Stimulated activated naive B cell treated with anti-CD40 and anti-IgM and Interleukin-4, amounts not matched to agents 10 μg/mL and 1 μg/mL and 100 μg/mL, for 72 hours (primary cell): Measurements from ENCODE around the gene LAMB3.

ENCODE experiments used
- ATAC-seq, 2 donors: fragments of 150-1000 bp; cut with Tn5 transposase; replicated peaks; 2 replicates each; pipeline ENCODE4 v1.10.0; 2021; ENCODE audit warnings: moderate library complexity in 1 of 2
- DNase-seq: peaks from one replicate; pipeline ENCODE4 v3.0.0; 2021
- H3K27ac Mint-ChIP-seq: one replicate; pipeline ENCODE4 v1.8.0; 2022; ENCODE audit warnings: mild to moderate bottlenecking, mixed read lengths
- H3K27me3 Mint-ChIP-seq, 2 donors: one replicate each; pipeline ENCODE4 v1.8.0; 2022; ENCODE audit warnings: mixed read lengths in 2 of 2
- H3K36me3 Mint-ChIP-seq, 2 donors: one replicate each; pipeline ENCODE4 v1.8.0; 2022; ENCODE audit warnings: mixed read lengths in 2 of 2, mild to moderate bottlenecking in 1 of 2
- H3K4me1 Mint-ChIP-seq, 2 donors: one replicate each; pipeline ENCODE4 v1.8.0; 2022; ENCODE audit warnings: mixed read lengths in 2 of 2, mild to moderate bottlenecking in 1 of 2
- H3K4me3 Mint-ChIP-seq, 2 donors: one replicate each; pipeline ENCODE4 v1.8.0; 2022; ENCODE audit warnings: mild to moderate bottlenecking in 2 of 2, mixed read lengths in 2 of 2, moderate library complexity in 1 of 2
- H3K9me3 Mint-ChIP-seq, 2 donors: one replicate each; pipeline ENCODE4 v1.8.0; 2022; ENCODE audit warnings: mixed read lengths in 2 of 2, mild to moderate bottlenecking in 1 of 2

Gene LAMB3

DNA sequence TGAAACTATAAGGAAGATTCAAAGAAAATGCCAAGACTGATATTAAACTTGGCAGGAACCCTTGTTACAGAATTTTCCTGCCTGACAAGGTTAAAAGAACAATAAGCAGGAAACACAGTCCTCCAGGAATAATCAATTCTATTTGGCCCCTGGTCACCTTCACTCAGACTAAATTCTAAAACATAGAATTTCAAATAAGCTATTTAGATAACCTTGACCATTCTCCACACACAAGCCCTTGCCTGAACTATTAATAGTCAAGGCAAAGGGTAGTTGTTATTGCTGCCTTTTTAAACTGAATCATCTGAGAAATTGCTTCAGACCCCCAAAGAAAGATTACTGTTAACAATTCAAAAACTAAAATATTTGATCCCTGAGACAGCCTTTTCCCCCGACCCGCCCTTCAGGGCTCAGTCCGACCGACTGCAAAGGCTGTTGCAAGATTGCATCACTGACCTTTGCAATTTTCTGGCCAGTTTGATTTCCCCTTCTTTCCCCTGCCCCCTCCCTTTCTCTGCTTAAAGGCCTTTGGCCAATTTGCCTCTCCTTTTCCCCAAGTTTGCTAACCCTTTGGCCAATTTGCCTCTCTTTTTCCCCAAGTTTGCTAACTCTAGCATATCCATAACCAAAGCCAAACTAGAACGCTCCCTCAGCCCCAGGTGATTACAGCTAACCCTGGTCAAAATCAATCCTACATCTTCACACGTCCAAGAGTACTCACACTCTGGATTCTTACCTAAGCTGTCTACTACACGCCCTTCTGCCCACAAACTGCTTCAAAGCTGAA lies 21.6 kb upstream of the LAMB3 start:
- H3K4me3 Mint-ChIP-seq: peak overlapping the region in 1 of 2 donors; percentile 1
- peaks cover 3 to 4% of the 10 kb centered on the region in 2 donors for H3K9me3 Mint-ChIP-seq
- peaks cover 51 to 60% of the 10 kb centered on the region in 2 donors for H3K27me3 Mint-ChIP-seq
- ATAC-seq (no peak), DNase-seq (no peak)
- H3K4me1 Mint-ChIP-seq: peaks cover 32 to 40% of the 10 kb centered on the region in 2 donors
- peak overlapping the region; percentile 49 for H3K27ac Mint-ChIP-seq
- no peaks in the 10 kb centered on the region for H3K36me3 Mint-ChIP-seq

DNA sequence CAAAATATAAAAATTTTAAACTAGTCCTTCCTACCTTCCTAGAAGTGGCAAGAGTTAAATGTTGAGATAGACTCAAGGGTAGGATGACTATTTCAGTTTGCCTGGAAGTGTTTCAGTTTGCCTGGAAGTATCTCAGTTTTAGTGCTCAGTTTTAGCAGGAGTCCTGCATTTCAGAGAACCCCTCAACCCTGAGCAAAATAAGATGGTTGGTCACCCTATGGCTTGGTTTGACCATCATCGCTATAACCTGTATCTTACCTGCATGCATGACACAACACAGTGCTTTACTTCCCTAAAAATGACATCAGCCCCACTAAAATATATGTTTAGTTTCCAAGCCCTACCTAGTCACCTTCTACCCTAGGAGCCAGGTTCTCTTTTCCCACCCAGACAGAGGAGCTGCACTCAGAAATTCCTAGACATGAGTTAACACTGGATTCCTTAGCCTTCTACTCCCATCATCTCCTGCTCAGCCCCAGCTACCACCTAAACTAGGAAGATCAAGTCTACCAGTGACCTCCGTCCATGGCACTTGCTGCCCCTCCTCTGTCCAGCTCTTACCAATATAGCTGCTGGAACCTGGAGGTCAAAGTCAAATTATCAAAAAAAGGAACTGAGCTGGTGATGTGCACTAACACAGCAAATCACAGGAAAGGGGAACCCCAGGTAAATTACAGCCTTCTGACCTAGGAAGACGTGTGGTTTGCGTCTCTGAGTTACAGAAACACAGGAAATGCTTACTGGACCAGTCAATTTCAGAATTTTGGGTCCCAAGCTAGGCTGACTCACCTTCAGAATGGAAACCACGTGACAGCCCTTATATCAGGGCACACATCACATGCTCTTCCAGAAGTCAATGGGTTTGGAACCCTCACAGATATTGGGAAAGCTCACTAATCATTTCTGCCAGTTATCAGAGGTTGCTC lies 20.7 kb upstream of the LAMB3 start:
- DNase-seq (peak; percentile 70), ATAC-seq (peak; percentile 93 to 95)
- Mint-ChIP-seq H3K9me3 (peaks cover 3 to 4% of the 10 kb centered on the region in 2 donors), H3K27ac (peak overlapping the region; percentile 82), H3K36me3 (no peaks in the 10 kb centered on the region), H3K27me3 (peaks cover 44 to 54% of the 10 kb centered on the region in 2 donors), H3K4me3 (peak overlapping the region; percentile 20 to 36), H3K4me1 (peaks cover 32 to 35% of the 10 kb centered on the region in 2 donors)

DNA sequence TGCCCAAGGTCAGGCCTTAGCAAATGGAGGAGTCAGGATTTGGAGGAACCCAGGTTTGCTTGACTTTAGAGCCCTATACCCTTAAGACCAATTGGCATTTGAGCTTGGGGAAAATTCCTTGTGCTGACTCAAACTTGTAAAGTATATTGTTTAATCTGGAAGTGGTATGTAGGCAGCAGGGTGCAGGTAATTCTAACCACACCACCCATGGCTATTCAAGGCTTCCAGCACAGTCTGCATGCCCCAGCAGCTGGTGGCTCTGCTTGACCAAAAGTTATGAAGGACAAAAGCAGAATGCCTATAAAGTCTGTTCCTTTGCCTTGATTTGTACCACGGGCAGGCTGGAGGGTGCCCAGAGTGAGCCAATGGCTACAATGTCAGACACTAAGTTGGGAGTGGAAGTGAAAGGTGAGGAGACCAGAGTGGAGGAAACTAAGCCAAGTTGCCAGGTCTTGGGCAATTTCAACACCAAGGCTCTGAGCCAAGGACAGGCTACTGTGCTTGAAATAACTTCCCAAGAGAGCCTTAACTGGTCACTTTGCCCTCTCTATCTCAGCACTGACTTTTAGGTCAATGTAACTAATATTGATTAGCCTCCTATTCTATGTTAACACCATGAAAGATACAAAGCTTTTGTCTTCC lies 18.3 kb upstream of the LAMB3 start:
- peaks cover 3 to 4% of the 10 kb centered on the region in 2 donors for H3K9me3 Mint-ChIP-seq

DNA sequence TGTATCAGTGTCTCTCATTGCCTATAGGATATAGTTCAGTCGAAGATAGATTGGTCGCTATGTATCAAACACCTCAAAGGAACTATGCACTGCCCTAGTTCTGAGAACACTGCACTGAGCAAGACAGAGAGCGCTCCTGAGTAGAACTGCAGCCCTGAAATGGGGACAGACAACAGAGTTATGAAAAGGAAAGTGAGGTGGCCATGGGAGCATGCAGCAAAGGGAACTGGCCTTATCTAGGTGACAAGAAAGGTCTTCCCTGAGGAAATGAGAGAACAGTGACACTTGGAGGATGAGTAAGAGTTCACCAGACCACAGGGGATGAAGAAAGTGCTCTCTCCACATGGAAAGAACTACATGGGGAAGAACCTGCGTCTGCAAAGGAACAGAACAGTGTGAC lies 15.5 kb upstream of the LAMB3 start:
- H3K36me3 Mint-ChIP-seq: no peaks in the 10 kb centered on the region
- peaks cover under 1 to 3% of the 10 kb centered on the region in 2 donors for H3K4me1 Mint-ChIP-seq
- no peak for DNase-seq
- no peak overlapping the region for H3K27ac Mint-ChIP-seq
- H3K4me3 Mint-ChIP-seq: no peak overlapping the region
- peaks cover 3 to 4% of the 10 kb centered on the region in 2 donors for H3K9me3 Mint-ChIP-seq
- peaks cover 21 to 27% of the 10 kb centered on the region in 2 donors for H3K27me3 Mint-ChIP-seq
- ATAC-seq: peak; percentile 80 to 89

More for the DNA sequence above, 18.3 kb upstream of the LAMB3 start:
- H3K27ac Mint-ChIP-seq: no peak overlapping the region
- no peak overlapping the region for H3K4me3 Mint-ChIP-seq
- no peak for ATAC-seq
- no peak for DNase-seq
- H3K27me3 Mint-ChIP-seq: peaks cover 23 to 31% of the 10 kb centered on the region in 2 donors
- H3K36me3 Mint-ChIP-seq: no peaks in the 10 kb centered on the region
- peaks cover 24 to 29% of the 10 kb centered on the region in 2 donors for H3K4me1 Mint-ChIP-seq

DNA sequence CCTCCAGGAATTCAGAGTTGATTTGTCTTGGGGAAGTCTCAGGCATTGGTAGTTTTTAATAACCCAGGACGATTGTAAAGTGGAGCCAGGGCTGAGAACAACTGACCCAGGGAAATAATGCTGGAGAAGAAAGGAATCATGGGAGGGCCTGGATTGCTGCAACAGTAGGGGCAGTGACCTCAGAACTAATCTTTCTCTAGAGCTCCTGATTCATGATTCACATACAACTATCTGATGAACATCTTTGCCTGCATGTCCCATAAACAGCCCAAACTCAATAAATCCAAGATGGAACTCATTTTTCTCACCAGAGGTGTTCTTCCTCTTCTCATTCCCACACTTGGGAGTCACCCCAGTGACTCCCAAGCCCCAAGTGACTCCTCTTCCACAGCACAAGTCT lies 14.9 kb upstream of the LAMB3 start:
- Mint-ChIP-seq H3K27me3 (peaks cover 21 to 28% of the 10 kb centered on the region in 2 donors), H3K9me3 (peaks cover 3 to 4% of the 10 kb centered on the region in 2 donors), H3K4me1 (peaks cover 0 to 3% of the 10 kb centered on the region in 2 donors), H3K4me3 (no peak overlapping the region), H3K36me3 (no peaks in the 10 kb centered on the region), H3K27ac (no peak overlapping the region)
- DNase-seq (no peak), ATAC-seq (no peak)

DNA sequence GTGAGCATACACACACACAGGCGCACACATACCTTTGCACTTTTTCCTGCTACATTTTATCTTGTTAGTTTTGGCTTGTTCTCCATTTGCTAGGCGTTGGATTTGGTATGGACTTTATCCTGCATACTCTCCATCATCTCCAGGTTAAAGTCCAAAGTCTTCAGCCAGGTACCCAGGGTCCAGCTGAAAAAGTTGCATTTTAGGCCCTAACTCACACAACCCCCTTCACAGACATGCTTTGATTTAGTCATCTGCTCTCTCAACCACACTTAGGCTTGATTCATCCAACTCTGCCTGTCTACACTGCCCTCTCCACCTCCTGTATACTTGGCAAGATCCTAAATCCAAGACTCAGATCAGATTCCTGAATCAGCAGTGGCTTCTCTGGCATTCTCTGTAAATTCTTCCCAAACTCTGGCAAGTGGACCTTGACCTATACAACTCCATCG lies 10.7 kb upstream of the LAMB3 start:
- H3K4me1 Mint-ChIP-seq: peaks cover 7 to 13% of the 10 kb centered on the region in 2 donors
- H3K27me3 Mint-ChIP-seq: peaks cover 25 to 29% of the 10 kb centered on the region in 2 donors
- H3K36me3 Mint-ChIP-seq: no peaks in the 10 kb centered on the region
- H3K9me3 Mint-ChIP-seq: no peaks in the 10 kb centered on the region
- H3K27ac Mint-ChIP-seq: no peak overlapping the region
- ATAC-seq (no peak), DNase-seq (no peak)
- no peak overlapping the region for H3K4me3 Mint-ChIP-seq

DNA sequence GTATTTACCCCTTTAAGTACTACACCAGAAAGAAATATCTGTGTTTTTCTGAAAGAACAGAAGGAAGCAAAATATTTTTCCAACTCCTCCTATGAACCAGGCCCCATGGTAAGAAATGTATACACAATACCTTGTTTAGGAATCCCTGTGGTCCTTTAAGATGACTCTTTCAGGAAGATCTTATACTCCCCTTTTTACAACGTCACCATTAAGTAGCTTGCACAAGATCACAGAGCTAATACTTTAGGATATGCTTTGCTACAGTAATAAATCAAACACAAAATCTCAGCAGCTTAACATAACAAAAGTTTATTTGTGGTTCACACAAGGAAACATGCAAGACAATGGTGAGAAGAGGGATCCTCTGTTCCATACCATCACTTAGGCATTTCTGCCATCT lies 8.8 kb upstream of the LAMB3 start:
- peaks cover 7 to 13% of the 10 kb centered on the region in 2 donors for H3K4me1 Mint-ChIP-seq
- no peak overlapping the region for H3K27ac Mint-ChIP-seq
- DNase-seq (no peak), ATAC-seq (no peak)
- no peaks in the 10 kb centered on the region for H3K36me3 Mint-ChIP-seq
- no peak overlapping the region for H3K4me3 Mint-ChIP-seq
- H3K27me3 Mint-ChIP-seq: peaks cover 34 to 40% of the 10 kb centered on the region in 2 donors
- H3K9me3 Mint-ChIP-seq: no peaks in the 10 kb centered on the region

DNA sequence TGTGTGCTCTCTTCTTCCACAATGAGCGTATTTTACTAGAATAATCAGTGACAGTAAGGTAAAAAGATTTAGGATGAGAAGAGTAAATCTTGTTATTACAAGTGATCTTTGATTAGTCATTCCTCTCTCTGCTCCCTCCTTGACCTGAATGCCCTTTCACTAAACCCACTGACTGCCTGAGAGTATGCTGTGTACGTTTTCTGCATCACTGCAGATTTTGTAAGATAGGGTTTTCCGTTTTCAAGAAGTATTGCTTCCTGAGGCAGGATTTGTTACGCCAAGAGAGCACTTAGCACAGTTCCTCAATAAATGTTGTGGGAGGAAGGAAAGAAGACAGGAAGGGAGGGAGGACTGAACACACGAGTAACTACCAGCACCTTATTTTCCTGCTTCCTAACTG lies 7.7 kb upstream of the LAMB3 start:
- Mint-ChIP-seq H3K4me3 (no peak overlapping the region), H3K27ac (peak overlapping the region; percentile 59), H3K9me3 (no peaks in the 10 kb centered on the region), H3K4me1 (peaks cover 7 to 13% of the 10 kb centered on the region in 2 donors), H3K36me3 (no peaks in the 10 kb centered on the region), H3K27me3 (peaks cover 39 to 42% of the 10 kb centered on the region in 2 donors)
- ATAC-seq: peak; percentile 87 to 95
- DNase-seq: no peak

DNA sequence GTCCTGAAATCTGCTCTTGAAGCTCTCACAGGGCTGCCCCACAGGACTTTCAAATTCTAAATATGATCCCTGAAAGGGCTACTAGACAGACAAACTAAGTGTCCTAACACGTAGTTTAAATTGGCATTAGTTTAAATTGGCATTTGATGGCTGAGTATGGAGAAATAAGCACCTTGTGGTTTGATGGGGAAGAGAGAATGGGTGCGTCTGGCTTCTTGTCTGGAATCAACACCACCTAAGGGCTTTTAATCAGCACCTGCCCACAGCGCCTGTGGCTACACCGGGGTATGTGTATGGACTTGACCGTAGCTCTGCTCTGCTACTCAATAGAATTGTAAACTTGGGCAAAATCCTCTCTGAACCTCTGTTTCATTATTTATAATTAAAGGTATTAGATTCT lies 5.7 kb upstream of the LAMB3 start:
- Mint-ChIP-seq H3K27me3 (peaks cover 27 to 34% of the 10 kb centered on the region in 2 donors), H3K4me3 (no peak overlapping the region), H3K36me3 (no peaks in the 10 kb centered on the region), H3K4me1 (peaks cover 8 to 19% of the 10 kb centered on the region in 2 donors), H3K9me3 (no peaks in the 10 kb centered on the region), H3K27ac (no peak overlapping the region)
- ATAC-seq (no peak), DNase-seq (no peak)

DNA sequence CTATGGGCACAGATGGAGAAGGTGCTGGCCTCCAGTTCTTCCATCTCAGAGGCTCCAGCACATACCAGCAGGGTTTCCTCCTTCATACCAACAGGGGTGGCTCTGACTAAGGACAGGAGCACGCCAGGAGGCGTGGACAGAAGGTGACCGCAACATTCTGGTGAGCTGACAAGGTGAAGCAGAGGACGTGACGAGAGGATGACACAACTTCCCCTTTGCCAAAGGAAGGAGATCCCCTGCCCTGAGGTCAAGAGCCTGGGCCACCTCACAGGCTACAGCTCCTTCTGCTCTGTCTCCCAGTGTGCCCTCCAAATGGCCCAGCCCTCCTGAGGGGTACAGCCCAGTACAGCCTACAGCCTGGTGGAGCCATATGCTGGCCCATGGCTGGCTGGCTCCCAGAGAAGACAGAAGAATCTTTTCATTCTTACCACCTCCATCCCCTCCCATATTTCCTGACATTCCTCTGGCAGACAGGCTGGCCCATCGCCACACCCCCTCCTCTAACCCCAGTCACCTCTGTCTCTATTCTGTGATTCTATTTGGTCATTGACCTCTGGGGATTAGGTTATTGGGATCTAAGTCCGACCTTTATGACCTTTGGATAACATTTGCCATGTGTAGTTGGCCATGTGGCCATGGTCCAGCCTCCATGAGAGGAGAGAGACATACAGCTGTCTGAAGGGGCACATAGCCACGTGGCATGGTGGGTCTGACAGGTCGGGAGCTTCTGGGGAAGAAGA lies 5.1 kb upstream of the LAMB3 start:
- Mint-ChIP-seq H3K4me1 (peaks cover 8 to 19% of the 10 kb centered on the region in 2 donors), H3K4me3 (no peak overlapping the region), H3K36me3 (no peaks in the 10 kb centered on the region), H3K9me3 (no peaks in the 10 kb centered on the region), H3K27me3 (peaks cover 24 to 32% of the 10 kb centered on the region in 2 donors), H3K27ac (no peak overlapping the region)
- ATAC-seq (peak in 1 of 2 donors; percentile 37), DNase-seq (no peak)

DNA sequence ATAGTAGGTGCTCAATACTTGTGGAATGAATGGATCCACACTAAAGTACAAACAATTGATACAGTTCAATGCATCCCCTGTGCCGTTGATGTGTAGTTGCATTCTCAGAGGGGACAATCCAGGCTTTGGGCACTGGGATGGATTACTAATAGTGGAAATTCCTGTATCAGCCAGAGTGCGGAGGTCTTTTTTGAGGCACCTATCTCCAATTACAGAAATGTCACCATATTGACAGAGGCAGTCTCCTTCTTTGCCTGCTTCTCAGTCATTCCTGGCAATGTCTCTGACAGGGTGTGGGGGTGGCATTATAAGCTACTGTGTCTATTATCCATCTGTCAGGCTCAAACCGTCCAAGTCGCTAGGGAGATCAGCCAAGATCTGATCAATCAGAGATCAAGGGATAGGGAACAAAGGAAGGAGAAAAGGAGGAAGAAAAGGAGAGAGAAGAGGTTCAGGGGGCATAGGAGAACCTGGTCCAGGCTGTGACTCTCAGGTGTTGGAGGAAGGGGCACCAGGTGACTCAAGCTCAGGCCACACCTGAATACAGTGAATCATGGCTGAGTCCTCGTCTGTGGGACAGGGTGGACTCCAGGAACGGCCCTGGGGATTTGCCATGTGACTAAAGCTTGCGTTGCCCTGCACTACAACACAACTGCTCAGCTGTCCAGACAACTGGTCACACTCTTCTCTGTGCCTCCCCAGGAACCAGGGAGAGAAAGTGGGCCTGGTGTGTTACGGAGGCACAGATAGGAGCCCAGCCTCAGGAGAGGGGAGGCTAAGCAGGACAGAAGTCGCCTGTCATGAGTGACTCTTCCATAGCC lies 3.4 kb upstream of the LAMB3 start:
- H3K4me3 Mint-ChIP-seq: no peak overlapping the region
- DNase-seq (no peak), ATAC-seq (no peak)
- H3K9me3 Mint-ChIP-seq: no peaks in the 10 kb centered on the region
- peaks cover 10 to 19% of the 10 kb centered on the region in 2 donors for H3K4me1 Mint-ChIP-seq
- H3K27me3 Mint-ChIP-seq: peaks cover 24 to 32% of the 10 kb centered on the region in 2 donors
- H3K27ac Mint-ChIP-seq: no peak overlapping the region
- no peaks in the 10 kb centered on the region for H3K36me3 Mint-ChIP-seq

DNA sequence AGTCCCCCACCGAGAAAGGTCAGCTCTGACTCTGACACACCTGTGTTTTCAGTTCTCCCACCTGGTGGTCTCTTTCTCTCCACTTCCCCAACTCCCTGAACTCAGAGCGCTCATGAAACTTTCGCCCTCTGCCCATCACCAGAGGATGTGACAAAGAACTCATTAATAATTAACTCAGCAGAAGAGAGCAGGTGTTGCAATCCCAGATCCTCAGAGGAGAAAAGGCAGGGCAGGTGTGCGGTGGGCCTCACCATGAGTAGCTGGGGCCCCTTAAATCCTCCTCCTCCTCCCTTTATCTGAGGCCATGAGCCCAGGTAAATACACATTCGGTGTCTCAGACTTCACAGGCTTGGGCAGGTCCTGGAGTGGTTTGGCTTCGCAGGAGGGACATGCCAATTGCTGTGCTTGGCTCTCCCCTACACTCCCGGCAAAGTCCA lies 1.7 kb upstream of the LAMB3 start:
- Mint-ChIP-seq H3K27me3 (peaks cover 21 to 24% of the 10 kb centered on the region in 2 donors), H3K36me3 (no peaks in the 10 kb centered on the region), H3K4me3 (no peak overlapping the region), H3K27ac (no peak overlapping the region), H3K4me1 (peaks cover 5 to 7% of the 10 kb centered on the region in 2 donors), H3K9me3 (no peaks in the 10 kb centered on the region)
- ATAC-seq (peak in 1 of 2 donors; percentile 16), DNase-seq (no peak)
